Trophoblast cell (in vitro differentiated cells and primary cell): Measurements from ENCODE around the gene CASQ2.

Experiments
- DNase-seq, 2 donors: peaks; one replicate each; pipeline ENCODE4 v3.0.0-alpha.2; 2016
- H2AFZ ChIP-seq: 2 replicates; pipeline ENCODE4 v1.6.1; 2013; ENCODE audit warnings: low read length, moderate library complexity, mild to moderate bottlenecking; ENCODE audit not compliant: insufficient read depth, poor library complexity
- H2AK5ac ChIP-seq: 2 replicates; pipeline ENCODE4 v1.6.1; 2013; ENCODE audit warnings: mild to moderate bottlenecking, low read length
- H2BK120ac ChIP-seq: 2 replicates; pipeline ENCODE4 v1.6.1; 2013; ENCODE audit warnings: low read length, mild to moderate bottlenecking, moderate library complexity; ENCODE audit not compliant: insufficient read depth, poor library complexity
- H2BK12ac ChIP-seq: 2 replicates; pipeline ENCODE4 v1.6.1; 2013; ENCODE audit warnings: mild to moderate bottlenecking, low read length, moderate library complexity
- H2BK5ac ChIP-seq: 2 replicates; pipeline ENCODE4 v1.6.1; 2013; ENCODE audit warnings: low read length, low read depth, moderate library complexity, mild to moderate bottlenecking; ENCODE audit not compliant: poor library complexity
- H3K14ac ChIP-seq: 2 replicates; pipeline ENCODE4 v1.6.1; 2013; ENCODE audit warnings: mild to moderate bottlenecking, low read length
- H3K18ac ChIP-seq: 2 replicates; pipeline ENCODE4 v1.6.1; 2013; ENCODE audit warnings: mild to moderate bottlenecking, low read length
- H3K23ac ChIP-seq: 2 replicates; pipeline ENCODE4 v1.6.1; 2013; ENCODE audit warnings: low read length
- H3K27ac ChIP-seq: 2 replicates; pipeline ENCODE4 v1.5.1; 2013; ENCODE audit warnings: low read depth, mild to moderate bottlenecking, inconsistent platforms, low read length, moderate library complexity
- H3K27me3 ChIP-seq: 2 replicates; pipeline ENCODE4 v1.6.1; 2013; ENCODE audit warnings: inconsistent platforms, mild to moderate bottlenecking, low read length, moderate library complexity; ENCODE audit not compliant: insufficient read depth
- H3K36me3 ChIP-seq, 2 experiments: 1 replicate in 1 of 2; 2 replicates in 1 of 2; pipeline ENCODE4 v1.6.1; 2013; ENCODE audit warnings: low read length in 2 of 2, mild to moderate bottlenecking in 2 of 2, moderate library complexity in 1 of 2; ENCODE audit not compliant: insufficient read depth in 2 of 2, control insufficient read depth in 1 of 2
- H3K4ac ChIP-seq: 2 replicates; pipeline ENCODE4 v1.6.1; 2013; ENCODE audit warnings: low read depth, mild to moderate bottlenecking, low read length, moderate library complexity
- H3K4me1 ChIP-seq, 2 experiments: 1 replicate in 1 of 2; 2 replicates in 1 of 2; pipeline ENCODE4 v1.6.1; 2013; ENCODE audit warnings: low read length in 2 of 2, mild to moderate bottlenecking in 2 of 2, moderate library complexity in 1 of 2; ENCODE audit not compliant: insufficient read depth in 2 of 2, control insufficient read depth in 1 of 2
- H3K4me2 ChIP-seq: 2 replicates; pipeline ENCODE4 v1.6.1; 2013; ENCODE audit warnings: inconsistent platforms, mild to moderate bottlenecking, low read length, moderate library complexity
- H3K4me3 ChIP-seq: 2 replicates; pipeline ENCODE4 v1.5.1; 2013; ENCODE audit warnings: mild to moderate bottlenecking, low read depth, low read length, inconsistent platforms
- H3K79me1 ChIP-seq: one replicate; pipeline ENCODE4 v1.6.1; 2013; ENCODE audit warnings: low read length
- H3K79me2 ChIP-seq: 2 replicates; pipeline ENCODE4 v1.6.1; 2013; ENCODE audit warnings: low read length, mild to moderate bottlenecking; ENCODE audit not compliant: control insufficient read depth, insufficient read depth, poor library complexity
- H3K9ac ChIP-seq: 2 replicates; pipeline ENCODE4 v1.6.1; 2013; ENCODE audit warnings: mild to moderate bottlenecking, low read length
- H3K9me3 ChIP-seq: 2 replicates; pipeline ENCODE4 v1.6.1; 2013; ENCODE audit warnings: low read depth, mild to moderate bottlenecking, control low read depth, inconsistent platforms, low read length; ENCODE audit not compliant: insufficient read depth
- H4K12ac ChIP-seq: 2 replicates; pipeline ENCODE4 v1.6.1; 2013; ENCODE audit warnings: low read depth, mild to moderate bottlenecking, low read length, moderate library complexity
- H4K8ac ChIP-seq: 2 replicates; pipeline ENCODE4 v1.6.1; 2013; ENCODE audit warnings: low read depth, mild to moderate bottlenecking, low read length, moderate library complexity
- H4K91ac ChIP-seq: one replicate; pipeline ENCODE4 v1.6.1; 2013; ENCODE audit warnings: low read depth, mild to moderate bottlenecking, low read length, moderate library complexity
- WGBS: extraction: QIAGEN DNeasy Blood & Tissue Kit; methylation state at CpG from one replicate; pipeline ENCODE4 v1.1.7; 2013; ENCODE audit warnings: missing lambda C conversion rate; ENCODE audit not compliant: insufficient read length, insufficient coverage; ENCODE audit errors: extremely low coverage; 5-methylcytosine and 5-hydroxymethylcytosine counted together

The CASQ2 gene

DNA sequence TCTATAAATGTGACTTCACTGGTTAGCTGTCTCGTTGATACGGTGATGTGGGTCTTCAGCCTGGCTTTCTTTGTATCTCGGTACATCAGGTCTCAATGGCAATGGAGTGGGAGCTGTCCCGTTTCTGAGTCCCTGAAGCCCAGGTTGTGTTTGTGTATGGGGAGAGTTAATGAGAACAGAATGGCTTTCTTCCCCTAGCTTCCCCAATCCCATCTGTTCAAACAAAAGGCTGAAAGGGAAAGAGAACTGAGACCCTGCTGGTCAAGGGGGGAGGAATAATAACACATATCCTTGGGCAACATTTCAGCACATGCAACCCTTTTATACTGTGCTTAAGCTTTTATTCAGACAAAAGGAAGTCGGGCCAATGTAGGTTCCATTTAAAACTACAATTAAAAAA is 28.4 kb upstream of the CASQ2 start:
- no peak overlapping the region for H2BK12ac ChIP-seq
- no peak overlapping the region for H2BK120ac ChIP-seq
- H3K4me1 ChIP-seq, result peaks cover 0 to 2% of the 10 kb centered on the region in 2 experiments
- no peaks in the 10 kb centered on the region for H3K36me3 ChIP-seq
- H2AFZ ChIP-seq, result no peak overlapping the region
- DNase-seq, result no peak
- no peak overlapping the region for H2AK5ac ChIP-seq
- H3K4me2 ChIP-seq, result no peak overlapping the region
- H3K18ac ChIP-seq, result no peak overlapping the region
- H3K27me3 ChIP-seq, result no peaks in the 10 kb centered on the region
- H3K27ac ChIP-seq, result no peak overlapping the region
- no peaks in the 10 kb centered on the region for H3K9me3 ChIP-seq
- no peak overlapping the region for H4K8ac ChIP-seq
- H4K91ac ChIP-seq, result no peak overlapping the region
- no peak overlapping the region for H3K14ac ChIP-seq
- H3K79me1 ChIP-seq, result no peaks in the 10 kb centered on the region
- WGBS, result no CpG with 5 or more reads among the region's 5 CpGs
- no peak overlapping the region for H3K4ac ChIP-seq
- H3K79me2 ChIP-seq, result no peaks in the 10 kb centered on the region
- H4K12ac ChIP-seq, result no peak overlapping the region
- no peak overlapping the region for H3K23ac ChIP-seq
- no peak overlapping the region for H3K9ac ChIP-seq
- no peak overlapping the region for H3K4me3 ChIP-seq
- H2BK5ac ChIP-seq, result no peak overlapping the region

DNA sequence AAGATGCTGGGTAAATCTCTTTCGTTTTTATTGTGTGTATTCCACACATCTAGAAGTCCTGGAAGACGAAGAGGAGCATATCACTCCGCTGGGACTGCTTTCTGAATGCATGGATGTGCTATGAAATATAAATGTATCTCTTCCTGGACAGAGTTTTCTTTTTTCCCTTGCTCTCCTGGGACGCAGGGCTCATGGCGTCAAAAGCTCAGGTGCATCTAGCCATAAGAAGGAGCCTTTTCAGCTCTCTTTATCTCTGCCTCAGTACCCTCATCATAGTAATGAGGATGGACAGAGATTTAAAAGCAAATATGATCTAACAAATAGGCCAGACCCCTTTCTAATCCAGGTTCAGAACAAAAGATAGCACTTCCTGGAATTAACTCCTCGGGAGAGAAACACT is 27.5 kb upstream of the CASQ2 start:
- Histone ChIP-seq H2BK5ac (no peak overlapping the region), H3K4me2 (no peak overlapping the region), H4K12ac (no peak overlapping the region), H3K27ac (no peak overlapping the region), H2AK5ac (no peak overlapping the region), H2BK12ac (no peak overlapping the region), H3K9me3 (no peaks in the 10 kb centered on the region), H2AFZ (no peak overlapping the region), H3K4me3 (no peak overlapping the region), H3K36me3 (no peaks in the 10 kb centered on the region), H3K79me1 (no peaks in the 10 kb centered on the region), H4K91ac (no peak overlapping the region), H3K4ac (no peak overlapping the region), H2BK120ac (no peak overlapping the region), H3K14ac (no peak overlapping the region), H3K23ac (no peak overlapping the region), H4K8ac (no peak overlapping the region), H3K18ac (no peak overlapping the region), H3K9ac (no peak overlapping the region), H3K27me3 (no peaks in the 10 kb centered on the region), H3K79me2 (no peaks in the 10 kb centered on the region), H3K4me1 (peaks cover 0 to 3% of the 10 kb centered on the region in 2 experiments)
- no CpG with 5 or more reads among the region's 6 CpGs for WGBS
- DNase-seq, result no peak

DNA sequence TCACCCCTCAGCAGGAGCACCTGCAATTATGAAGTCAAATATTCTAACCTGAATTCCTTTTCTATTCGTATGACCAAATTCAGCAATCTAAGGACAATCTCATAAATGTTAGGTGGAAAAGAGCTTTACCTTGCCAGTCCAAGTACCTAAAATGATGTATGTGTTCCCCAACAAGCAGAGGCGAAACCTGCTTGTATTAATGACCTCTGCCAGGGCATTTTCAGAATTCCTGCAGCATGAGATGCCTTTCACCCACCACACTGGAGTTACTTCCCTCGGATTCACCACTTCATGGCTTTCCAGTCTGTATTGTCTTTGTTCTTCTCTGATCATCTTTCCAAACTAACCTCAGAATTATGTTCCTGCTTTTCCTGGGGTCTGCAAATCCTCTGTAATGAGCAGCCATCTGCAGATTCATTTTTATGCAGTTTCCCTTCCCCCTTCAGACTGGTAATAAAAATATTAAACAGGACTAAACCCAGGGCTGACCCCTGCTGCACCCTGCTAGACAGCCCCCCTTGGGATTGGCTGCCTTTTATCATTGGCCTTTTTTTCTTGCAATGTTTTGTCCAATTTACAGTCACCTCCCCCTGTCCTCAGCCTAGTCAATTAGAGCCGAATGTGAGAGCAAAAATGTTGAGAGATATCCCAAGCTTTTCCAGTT is 26.6 kb upstream of the CASQ2 start:
- no CpG with 5 or more reads among the region's 4 CpGs for WGBS
- Histone ChIP-seq H3K9me3 (no peaks in the 10 kb centered on the region), H2AFZ (no peak overlapping the region), H3K9ac (no peak overlapping the region), H3K4me2 (no peak overlapping the region), H3K36me3 (no peaks in the 10 kb centered on the region), H3K79me1 (peaks cover 1% of the 10 kb centered on the region), H2BK120ac (no peak overlapping the region), H2BK12ac (no peak overlapping the region), H3K4me1 (peaks cover 0 to 7% of the 10 kb centered on the region in 2 experiments), H4K91ac (no peak overlapping the region), H4K8ac (no peak overlapping the region), H2BK5ac (no peak overlapping the region), H3K27me3 (no peaks in the 10 kb centered on the region), H2AK5ac (no peak overlapping the region), H3K4ac (no peak overlapping the region), H3K14ac (no peak overlapping the region), H3K27ac (no peak overlapping the region), H3K4me3 (no peak overlapping the region), H3K23ac (no peak overlapping the region), H4K12ac (no peak overlapping the region), H3K79me2 (no peaks in the 10 kb centered on the region), H3K18ac (no peak overlapping the region)
- no peak for DNase-seq

DNA sequence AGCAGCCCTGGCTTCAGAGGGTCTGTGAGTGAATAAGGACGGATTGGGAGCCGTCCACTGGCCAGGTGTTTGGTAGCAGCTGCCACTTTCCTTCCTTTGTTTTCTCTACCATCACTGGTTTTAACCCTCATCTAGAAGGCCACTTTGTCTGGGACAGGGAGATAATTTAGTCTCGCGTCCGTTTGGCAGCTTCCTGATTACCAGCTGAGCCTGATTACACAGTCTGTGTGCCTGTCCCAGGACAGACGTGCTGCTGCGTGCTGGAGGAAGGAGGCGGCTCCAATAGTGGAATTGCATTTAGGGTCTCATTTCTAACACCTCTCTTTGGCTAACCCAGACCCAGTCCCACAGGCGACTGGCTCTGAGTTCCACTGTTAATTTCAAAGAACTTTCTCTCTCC is 24.6 kb upstream of the CASQ2 start:
- H3K9me3 ChIP-seq, result no peaks in the 10 kb centered on the region
- no peak overlapping the region for H4K12ac ChIP-seq
- H4K8ac ChIP-seq, result no peak overlapping the region
- no peak overlapping the region for H2BK12ac ChIP-seq
- H3K4me3 ChIP-seq, result no peak overlapping the region
- H3K4ac ChIP-seq, result no peak overlapping the region
- no peak overlapping the region for H2AFZ ChIP-seq
- no peak overlapping the region for H3K14ac ChIP-seq
- no peaks in the 10 kb centered on the region for H3K36me3 ChIP-seq
- no peak overlapping the region for H2AK5ac ChIP-seq
- no peak overlapping the region for H2BK5ac ChIP-seq
- peaks cover 0 to 7% of the 10 kb centered on the region in 2 experiments for H3K4me1 ChIP-seq
- H3K18ac ChIP-seq, result no peak overlapping the region
- no peak overlapping the region for H4K91ac ChIP-seq
- no peak overlapping the region for H2BK120ac ChIP-seq
- no peak for DNase-seq
- H3K23ac ChIP-seq, result no peak overlapping the region
- H3K4me2 ChIP-seq, result no peak overlapping the region
- no CpG with 5 or more reads among the region's 9 CpGs for WGBS
- H3K9ac ChIP-seq, result no peak overlapping the region
- no peaks in the 10 kb centered on the region for H3K79me2 ChIP-seq
- no peaks in the 10 kb centered on the region for H3K27me3 ChIP-seq
- H3K79me1 ChIP-seq, result peaks cover 2% of the 10 kb centered on the region
- no peak overlapping the region for H3K27ac ChIP-seq
